Left lung (tissue), 14 donors: ENCODE measurements around the gene SLC39A10. TPM values are rescaled to one million over a fixed set of nuclear protein-coding genes. Genes with fewer than 3 reads are reported as not detected.
A peak's percentile ranks its signal among the peaks of the same experiment; 100 is the strongest.

ENCODE experiments used
- ATAC-seq: fragments of 200-7000 bp; cut with Tn5 transposase; one replicate; pipeline ENCODE4 v1.9.1; 2020; ENCODE audit warnings: moderate library complexity
- DNase-seq, 4 donors: peaks; one replicate each; pipeline ENCODE4 v3.0.0-alpha.2; 2013 to 2020
- H3K27ac ChIP-seq, 2 donors: fragments of 200-600 bp; sonication (generic) in 1 of 2; one replicate each; pipeline versions ENCODE4 v1.5.0 to v1.8.0; 2020 to 2021
- H3K27me3 ChIP-seq, 2 donors: fragments of 200-600 bp; sonication (generic) in 1 of 2; one replicate each; pipeline versions ENCODE4 v1.5.0 to v1.8.0; 2020 to 2021
- H3K36me3 ChIP-seq, 2 donors: fragments of 200-600 bp; sonication (generic) in 1 of 2; one replicate each; pipeline versions ENCODE4 v1.5.0 to v1.8.0; 2020 to 2021
- H3K4me1 ChIP-seq, 2 donors: fragments of 200-600 bp; one replicate each; pipeline ENCODE4 v1.8.0; 2021
- H3K4me3 ChIP-seq, 2 donors: fragments of 200-600 bp; sonication (generic) in 1 of 2; one replicate each; pipeline versions ENCODE4 v1.5.0 to v1.8.0; 2020 to 2021; ENCODE audit warnings: mild to moderate bottlenecking in 1 of 2
- H3K9me3 ChIP-seq, 2 donors: fragments of 200-600 bp; sonication (generic) in 1 of 2; one replicate each; pipeline versions ENCODE4 v1.5.0 to v1.8.0; 2020 to 2021
- CTCF ChIP-seq, 2 donors: fragments of 200-600 bp; sonication (generic) in 1 of 2; IDR thresholded peaks; one replicate each; pipeline versions ENCODE4 v1.5.0 to v1.8.0; 2021; ENCODE audit warnings: antibody characterized with exemption in 2 of 2
- intact Hi-C, 2 donors: fragments of 100-400 bp; cut with DNase I; formaldehyde crosslinking; loops; one replicate each; pipeline versions ENCODE4 v1.11.2 to v1.14.2; 2022
- long read RNA-seq, 12 donors: library from polyadenylated mRNA in 2 of 12; unstranded in 2 of 12; transcript quantifications; one replicate each; pipeline ENCODE4 v2.0.0 and lab custom pipeline, GENCODE V29; 2019 to 2026
- polyA plus RNA-seq, 6 donors: library from polyadenylated mRNA; unstranded; fragments of 120-200 nt; gene quantifications; one replicate each; pipeline ENCODE4 v1.2.1, GENCODE V29; 2013; ENCODE audit not compliant: insufficient read length in 6 of 6
- total RNA-seq, 2 donors: library from RNA; stranded (reverse); fragmentation: NEBNext Ultra II Directional; extraction: Animal tissue kit (Norgen Biotek cat#: 25700); gene quantifications; one replicate each; pipeline ENCODE4 v1.2.1, GENCODE V29; 2021
- donor health status: DM: no; HTN: yes; CAD: no.
- donor health status: DM: no; HTN: no; CAD: no.

SLC39A10 gene
- 10 to 100 TPM; 25.7 to 38.5 TPM for total RNA-seq
- 10 to 100 TPM; 40.9 to 58.8 (median 45.1) TPM for polyA plus RNA-seq
- long read RNA-seq, donor 1, full-length matches to known transcripts, result 2 of 22 reads
- long read RNA-seq, donor 1, partial matches to known transcripts, result 20 of 22 reads
- long read RNA-seq, donor 1, other reads (novel, unspliced or antisense), result 0 of 22 reads
- long read RNA-seq, donor 2, full-length matches to known transcripts, result 3 of 21 reads
- long read RNA-seq, donor 2, partial matches to known transcripts, result 18 of 21 reads
- long read RNA-seq, donor 2, other reads (novel, unspliced or antisense), result 0 of 21 reads
- long read RNA-seq, donor 3, full-length matches to known transcripts, result 2 of 8 reads
- long read RNA-seq, donor 3, partial matches to known transcripts, result 6 of 8 reads
- long read RNA-seq, donor 3, other reads (novel, unspliced or antisense), result 0 of 8 reads
- long read RNA-seq, donor 4, partial matches to known transcripts, result 7 of 7 reads
- long read RNA-seq, donor 4, other reads (novel, unspliced or antisense), result 0 of 7 reads
- long read RNA-seq, donor 5, full-length matches to known transcripts, result 4 of 12 reads
- long read RNA-seq, donor 5, partial matches to known transcripts, result 8 of 12 reads
- long read RNA-seq, donor 5, other reads (novel, unspliced or antisense), result 0 of 12 reads
- long read RNA-seq, donor 6, full-length matches to known transcripts, result 4 of 13 reads
- long read RNA-seq, donor 6, partial matches to known transcripts, result 9 of 13 reads
- long read RNA-seq, donor 6, other reads (novel, unspliced or antisense), result 0 of 13 reads
- long read RNA-seq, donor 7, full-length matches to known transcripts, result 3 of 32 reads
- long read RNA-seq, donor 7, partial matches to known transcripts, result 29 of 32 reads
- long read RNA-seq, donor 7, other reads (novel, unspliced or antisense), result 0 of 32 reads
- long read RNA-seq, donor 8, full-length matches to known transcripts, result 1 of 50 reads
- long read RNA-seq, donor 8, partial matches to known transcripts, result 49 of 50 reads
- long read RNA-seq, donor 8, other reads (novel, unspliced or antisense), result 0 of 50 reads
- long read RNA-seq, donor 9, result 0 reads
- long read RNA-seq, donor 10, partial matches to known transcripts, result 2 of 2 reads
- long read RNA-seq, donor 10, other reads (novel, unspliced or antisense), result 0 of 2 reads
- long read RNA-seq, donor 11, full-length matches to known transcripts, result 12 of 24 reads
- long read RNA-seq, donor 11, partial matches to known transcripts, result 12 of 24 reads
- long read RNA-seq, donor 11, other reads (novel, unspliced or antisense), result 0 of 24 reads
- long read RNA-seq, donor 12, full-length matches to known transcripts, result 4 of 10 reads
- long read RNA-seq, donor 12, partial matches to known transcripts, result 6 of 10 reads
- long read RNA-seq, donor 12, other reads (novel, unspliced or antisense), result 0 of 10 reads

- no peaks in the 10 kb centered on the region for H3K27me3 ChIP-seq
- peak; percentile 97 to 99 (median 99) for DNase-seq
- peak; percentile 86 for ATAC-seq
- peak in 1 of 2 donors; percentile 19 for TF ChIP-seq CTCF (IDR thresholded peaks at IDR 0.05)
- H3K9me3 ChIP-seq, result no peaks in the 10 kb centered on the region
- intact Hi-C loops, result loop anchor here in 1 of 2 donors (10.0 kb wide), 1 partner anchor 162 kb away; no protein-coding TSS in a partner anchor
- H3K4me1 ChIP-seq, result peaks cover 12 to 41% of the 10 kb centered on the region in 2 donors
- no peaks in the 10 kb centered on the region for H3K36me3 ChIP-seq
- peak within 1 kb of the TSS; percentile 84 to 93 for H3K4me3 ChIP-seq
- peak within 1 kb of the TSS; percentile 96 to 99 for H3K27ac ChIP-seq
These were observed at the start of gene SLC39A10 for GRCh38 chr2:195656859-195657633. Gene SLC39A10 (plus strand): TSS chr2:195657226. CDS start chr2:195680043, 22,817 bp downstream.

GRCh38 chr2:195608768-195609454 lies 48.1 kb upstream of the SLC39A10 start:
- ATAC-seq (no peak), DNase-seq (no peak)
- no peaks in the 10 kb centered on the region for H3K36me3 ChIP-seq
- peaks cover 12 to 16% of the 10 kb centered on the region in 2 donors for H3K4me1 ChIP-seq
- H3K9me3 ChIP-seq, result no peaks in the 10 kb centered on the region
- TF ChIP-seq CTCF (IDR thresholded peaks at IDR 0.05), result no peak
- H3K4me3 ChIP-seq, result no peak overlapping the region
- H3K27me3 ChIP-seq, result no peaks in the 10 kb centered on the region
- intact Hi-C loops, result no loop called here
- no peak overlapping the region for H3K27ac ChIP-seq

GRCh38 chr2:195610717-195611116 lies 46.3 kb upstream of the SLC39A10 start:
- Histone ChIP-seq H3K4me1 (peaks cover 13 to 17% of the 10 kb centered on the region in 2 donors), H3K27me3 (no peaks in the 10 kb centered on the region), H3K36me3 (no peaks in the 10 kb centered on the region), H3K9me3 (no peaks in the 10 kb centered on the region), H3K4me3 (no peak overlapping the region), H3K27ac (peak overlapping the region in 1 of 2 donors; percentile 46)
- ATAC-seq (no peak), DNase-seq (no peak)
- no peak for TF ChIP-seq CTCF (IDR thresholded peaks at IDR 0.05)
- intact Hi-C loops, result no loop called here
